Fibroblast of skin of back (primary cell): ENCODE data around the gene MYO5B. TPM values are rescaled to one million over a fixed set of nuclear protein-coding genes. Genes with fewer than 3 reads are reported as not detected.
"Not testable (repeated sequence)": the region's sequence is repeated elsewhere in the genome, so short reads cannot be mapped to it uniquely, and the experiment has no call there.

Experiments used
- DNase-seq: peaks from one replicate; pipeline ENCODE4 v3.0.0-alpha.2; 2013
- polyA plus RNA-seq, 2 experiments: library from polyadenylated mRNA; unstranded; fragments of 120-200 nt; gene quantifications; one replicate each; pipeline ENCODE4 v1.2.1, GENCODE V29; 2013; ENCODE audit not compliant: insufficient read length in 2 of 2

MYO5B gene
- 0.22 TPM for polyA plus RNA-seq (2013, experiment 1 of 2; ENCODE audit: insufficient read length)
- 0.14 TPM for polyA plus RNA-seq (2013, experiment 2 of 2; ENCODE audit: insufficient read length)

DNA sequence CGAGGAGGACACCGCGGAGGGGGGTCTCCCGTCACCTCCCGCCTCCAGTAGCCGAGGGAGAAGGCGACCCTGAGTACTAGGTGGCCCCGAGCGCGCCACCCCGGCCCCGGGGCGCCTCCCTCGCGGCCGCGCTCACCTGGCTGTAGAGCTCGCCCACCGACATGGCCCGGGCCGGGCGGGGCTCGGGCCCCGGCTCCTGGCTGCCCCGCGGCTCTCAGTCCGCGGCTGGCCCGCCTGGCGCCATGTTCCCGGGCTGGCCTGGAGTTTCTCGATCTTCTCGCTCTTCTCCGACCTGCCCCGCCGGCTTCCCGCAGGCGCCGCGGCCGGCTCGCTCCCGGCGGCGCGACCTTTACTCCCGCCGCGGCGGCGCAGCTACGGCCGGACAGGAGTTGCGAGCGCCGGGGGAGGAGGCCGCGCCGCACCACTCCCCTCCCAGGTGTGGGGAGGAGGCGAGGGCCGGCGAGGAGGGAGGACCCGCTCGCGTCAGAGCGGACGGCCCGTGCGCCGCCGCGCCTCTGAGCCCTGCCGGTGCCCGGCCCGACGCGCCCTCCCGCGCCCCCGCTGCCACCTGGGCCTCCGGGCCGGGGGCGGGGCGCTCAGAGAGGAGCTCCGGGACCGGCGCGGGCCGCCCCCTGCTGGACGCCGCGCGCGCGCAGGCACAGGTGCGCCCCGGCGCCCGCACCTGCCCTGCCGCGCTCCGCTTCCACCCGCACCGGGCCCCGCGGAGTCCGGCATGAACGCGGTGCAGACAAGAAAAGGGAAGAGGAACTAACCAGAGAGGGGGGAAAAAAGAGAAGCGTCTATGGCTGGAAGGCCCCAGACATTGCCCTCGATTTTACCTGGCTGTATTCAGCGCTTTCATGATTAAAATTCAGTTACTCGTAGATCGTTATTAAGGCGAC is at the start of gene MYO5B:
MYO5B (minus strand) TSS at position 517 of the 902 bp plus-strand sequence; CDS start at position 163, 354 bp downstream.
- no peak for DNase-seq

- DNase-seq = not testable (repeated sequence)
Observed at GRCh38 chr18:50241768-50242167, 46.8 kb upstream of the MYO5B start.

GRCh38 chr18:50240080-50240563 is 45.2 kb upstream of the MYO5B start:
- DNase-seq = no peak

- DNase-seq = no peak
Observed at GRCh38 chr18:50232419-50232818, 37.5 kb upstream of the MYO5B start.

DNA sequence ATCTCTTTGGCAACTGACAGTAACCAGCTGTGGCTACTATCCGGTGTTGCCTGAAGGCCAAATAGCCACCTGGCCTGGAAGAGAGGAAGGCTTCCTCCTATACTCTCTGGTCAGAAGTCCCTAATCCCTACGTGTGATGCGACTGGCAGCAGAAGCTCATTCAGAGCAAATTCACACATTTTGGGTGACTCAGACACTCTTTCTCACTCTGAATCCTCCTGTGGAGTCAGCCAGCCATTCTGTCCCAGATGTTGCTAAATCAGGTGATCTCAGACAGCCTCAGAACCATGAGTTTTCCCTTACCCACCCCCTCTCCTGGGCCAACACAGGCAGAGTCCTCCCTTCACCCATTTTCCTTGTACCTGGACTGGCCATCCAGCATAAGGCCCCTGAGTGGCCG is 36.7 kb upstream of the MYO5B start:
- DNase-seq = no peak

DNA sequence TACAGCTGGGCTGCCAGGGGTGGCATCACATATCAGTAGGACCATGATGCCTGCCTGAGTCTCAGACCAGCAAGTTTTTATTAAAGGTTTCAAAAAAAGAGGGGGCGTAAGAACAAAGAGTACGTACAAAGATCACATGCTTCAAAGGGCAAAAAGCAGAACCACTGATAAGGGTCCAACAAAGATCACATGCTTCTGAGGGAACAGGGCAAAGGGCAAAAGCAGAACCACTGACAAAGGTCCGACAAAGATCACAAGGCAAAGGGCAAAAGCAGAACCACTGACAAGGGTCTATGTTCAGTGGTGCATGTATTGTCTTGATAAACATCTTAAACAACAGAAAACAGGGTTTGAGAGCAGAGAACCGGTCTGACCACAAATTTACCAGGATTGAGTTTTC is 25.3 kb upstream of the MYO5B start:
- DNase-seq = not testable (repeated sequence)

GRCh38 chr18:50218432-50219197 is 23.7 kb upstream of the MYO5B start:
- DNase-seq = no peak

DNA sequence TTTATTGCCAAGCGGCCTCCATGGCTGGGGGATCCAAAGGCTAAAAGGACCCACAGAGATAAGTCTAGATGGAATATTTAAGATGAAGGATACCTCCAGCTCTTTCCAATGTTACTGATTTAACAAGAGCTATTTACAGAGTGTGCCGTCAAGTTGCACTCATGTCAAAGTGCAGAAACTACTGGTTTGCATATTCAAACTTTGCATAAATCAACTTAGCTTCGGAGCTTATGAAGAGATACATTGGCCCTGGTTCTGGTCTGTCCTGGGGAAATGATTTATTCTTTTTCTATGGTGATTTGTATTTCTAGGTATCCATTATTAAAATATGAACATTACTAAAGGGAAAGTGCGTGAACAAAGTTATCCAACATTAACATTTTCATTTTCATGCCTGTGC is 14.4 kb upstream of the MYO5B start:
- DNase-seq = no peak

DNA sequence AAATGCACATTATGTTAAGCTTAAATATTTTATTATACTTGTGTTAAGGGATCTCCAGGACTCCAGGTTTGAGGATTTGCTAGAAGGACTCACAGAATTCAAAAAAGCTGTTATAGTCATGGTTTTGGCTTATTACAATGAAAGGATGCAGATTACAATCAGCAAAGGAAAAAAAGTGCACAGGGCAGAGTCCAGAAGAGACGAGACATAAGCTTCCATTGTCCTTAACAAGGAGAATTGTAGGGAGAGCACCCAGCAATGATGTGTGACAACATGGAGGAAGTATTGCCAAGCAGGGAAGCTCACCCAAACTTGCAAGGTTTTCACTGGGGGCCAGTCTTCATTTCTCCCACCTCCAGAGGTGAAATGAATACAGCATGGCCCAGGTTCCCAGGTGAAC is 12.8 kb upstream of the MYO5B start:
- DNase-seq = no peak

DNA sequence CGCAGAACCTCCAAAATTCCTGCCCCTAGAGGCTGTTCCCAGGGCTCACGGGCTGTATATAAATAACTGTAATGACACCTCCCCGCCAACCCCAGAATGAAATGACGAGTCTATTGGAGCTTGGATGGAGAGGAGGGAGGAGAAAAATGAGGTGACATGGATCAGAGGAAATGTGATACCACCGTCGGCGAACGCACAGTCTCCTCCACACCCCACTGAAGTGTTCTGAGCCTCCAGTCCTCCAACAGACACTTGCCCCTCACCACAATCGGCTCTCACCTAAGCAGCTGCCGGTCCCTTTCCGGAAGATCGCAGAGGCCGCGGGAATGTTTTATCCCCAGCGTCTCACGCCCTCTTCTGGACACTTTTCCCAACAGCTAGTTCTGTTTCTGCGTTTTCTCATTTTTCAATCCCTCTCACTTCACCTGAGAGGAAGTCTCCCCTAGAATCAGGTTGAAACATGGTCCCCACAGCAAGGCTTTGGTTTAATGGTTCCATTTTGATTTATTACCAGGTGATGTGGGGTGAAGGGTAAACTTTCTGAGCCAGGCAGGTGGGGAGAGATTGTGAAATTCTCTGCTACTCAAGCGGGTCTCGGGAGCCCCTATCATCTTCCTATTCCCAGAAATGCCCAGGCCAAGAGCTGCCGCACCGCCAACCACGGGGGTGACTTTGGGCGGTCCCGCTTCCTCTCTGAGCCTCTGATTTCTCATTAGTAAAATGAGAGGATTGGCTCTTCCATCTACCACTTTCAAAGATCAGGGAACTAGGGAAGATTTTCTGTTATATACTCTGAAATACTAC is 9.1 kb upstream of the MYO5B start:
- DNase-seq = peak; percentile 36

- no peak for DNase-seq
Observed at GRCh38 chr18:50201476-50202018, 6.6 kb upstream of the MYO5B start.

DNA sequence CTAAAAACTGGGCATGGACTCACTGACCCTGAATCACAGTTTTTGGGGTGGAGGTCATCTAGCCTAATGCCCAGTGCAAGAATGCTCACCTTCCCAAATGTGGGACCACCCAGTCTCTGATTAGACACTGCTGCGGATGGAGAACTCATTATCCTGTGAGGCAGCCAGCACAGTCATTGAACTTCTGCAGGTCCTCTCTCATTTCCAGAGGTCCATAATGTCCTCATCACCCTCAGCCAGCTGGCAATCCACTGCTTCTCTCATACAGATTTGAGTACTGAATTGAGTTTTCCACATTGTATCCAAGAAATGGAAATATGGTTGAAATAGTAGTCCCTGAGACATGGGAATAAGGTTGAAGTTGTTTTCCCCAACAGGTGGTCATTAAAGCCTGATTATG is 5.0 kb upstream of the MYO5B start:
- no peak for DNase-seq

DNA sequence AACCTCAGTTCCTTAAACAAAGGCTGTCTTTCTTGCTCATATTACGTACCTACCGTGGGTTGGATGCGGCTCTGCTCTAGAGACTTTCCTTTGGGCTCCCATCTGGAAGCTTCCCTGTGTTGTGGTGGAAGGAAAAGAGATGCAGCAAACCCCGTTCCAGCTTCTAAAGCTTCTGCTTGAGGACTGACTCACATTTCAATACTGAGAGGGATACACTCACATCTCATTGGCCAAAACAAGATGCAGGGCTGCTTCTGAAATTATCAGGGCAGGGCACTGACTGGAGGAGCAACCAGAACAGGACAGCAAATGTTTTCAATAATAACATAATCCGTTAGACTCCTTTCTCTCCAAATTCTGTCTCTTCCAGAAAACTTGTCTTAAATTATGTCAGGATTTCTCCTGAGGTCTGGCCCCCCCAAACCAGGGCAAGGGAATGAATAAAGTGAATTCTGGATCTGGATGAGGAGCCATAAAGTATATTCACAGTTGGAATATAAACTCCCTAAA is 4.5 kb upstream of the MYO5B start:
- DNase-seq = no peak

DNA sequence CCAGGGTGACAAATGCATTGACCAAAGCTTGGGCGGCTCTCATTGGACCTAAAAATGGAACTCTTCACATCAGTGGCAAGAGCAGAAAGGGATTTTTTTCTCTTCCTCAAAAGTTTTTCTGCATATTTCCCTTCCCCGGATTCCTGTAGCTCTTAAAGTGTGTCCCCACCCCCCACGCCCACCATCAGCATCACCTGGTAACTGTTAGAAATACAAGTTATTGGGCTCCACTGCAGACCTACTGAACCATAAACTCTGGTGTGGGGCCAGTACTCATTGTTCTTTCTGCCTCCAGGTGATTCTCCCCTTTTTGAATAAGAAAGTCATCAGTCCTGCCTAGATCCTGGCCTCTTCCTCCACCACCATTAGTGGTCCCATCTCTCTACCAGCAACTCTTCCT is 1.3 kb upstream of the MYO5B start:
- no peak for DNase-seq

DNA sequence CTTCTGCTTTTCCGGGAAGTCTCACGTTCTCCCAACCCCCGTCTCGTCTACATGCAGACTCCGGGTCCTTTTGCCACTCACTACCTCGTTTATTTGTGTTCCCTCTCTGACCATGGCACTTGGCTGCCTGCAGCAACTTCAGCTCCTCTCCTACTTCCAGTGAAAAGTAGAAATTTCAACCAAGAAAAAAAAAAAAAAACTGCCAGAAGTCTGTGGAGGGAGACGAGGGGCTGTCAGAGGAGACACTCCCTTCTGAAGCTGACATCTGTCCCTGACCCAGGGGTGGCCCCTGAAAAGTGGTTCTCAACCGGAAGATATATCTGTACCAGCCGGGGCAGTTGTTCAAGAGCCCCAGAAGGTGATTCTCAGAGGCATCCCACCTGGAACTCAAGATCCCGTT is 742 bp upstream of the MYO5B start:
- DNase-seq = no peak

DNA sequence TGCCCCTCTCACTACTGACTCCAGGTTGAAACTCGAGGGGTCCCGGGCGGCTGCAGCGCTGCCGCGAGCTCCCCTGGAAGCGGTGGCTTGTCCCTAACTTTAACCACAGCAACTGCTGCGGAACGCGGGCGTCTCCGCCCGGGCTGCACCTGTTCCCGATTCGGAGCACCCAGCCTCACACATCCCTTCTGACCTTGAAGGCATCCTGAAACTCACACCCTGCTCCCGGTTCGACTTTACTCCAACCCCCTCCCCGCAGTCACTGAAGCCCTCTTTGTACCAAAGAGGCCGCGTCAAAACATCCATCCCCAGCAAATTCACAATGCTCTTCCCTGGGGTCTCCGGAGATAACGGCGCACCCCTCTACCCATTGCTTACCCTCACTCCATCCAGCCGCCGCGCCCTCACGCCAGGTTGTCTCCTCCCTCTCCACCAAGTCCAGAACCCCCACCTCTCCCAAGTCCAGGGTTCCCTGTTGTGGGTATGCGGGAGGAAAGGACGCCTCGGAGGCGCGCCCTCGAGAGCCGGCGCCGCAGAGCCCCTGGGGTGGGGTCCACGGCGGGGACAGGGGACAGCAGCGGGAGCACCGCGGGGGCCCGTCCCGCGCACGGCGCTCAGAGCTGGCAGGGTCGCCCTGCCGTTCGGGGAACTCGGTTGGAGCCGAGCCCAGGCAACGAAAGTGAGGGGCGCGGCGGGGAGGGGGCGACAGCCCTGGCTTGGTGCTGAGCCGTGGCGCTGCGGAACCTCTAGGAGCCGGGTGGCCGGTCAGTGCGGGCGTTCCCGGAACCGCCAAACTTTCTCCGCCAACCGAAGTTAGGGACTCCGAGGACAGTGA is 934 bp downstream of the MYO5B start:
- no peak for DNase-seq

DNA sequence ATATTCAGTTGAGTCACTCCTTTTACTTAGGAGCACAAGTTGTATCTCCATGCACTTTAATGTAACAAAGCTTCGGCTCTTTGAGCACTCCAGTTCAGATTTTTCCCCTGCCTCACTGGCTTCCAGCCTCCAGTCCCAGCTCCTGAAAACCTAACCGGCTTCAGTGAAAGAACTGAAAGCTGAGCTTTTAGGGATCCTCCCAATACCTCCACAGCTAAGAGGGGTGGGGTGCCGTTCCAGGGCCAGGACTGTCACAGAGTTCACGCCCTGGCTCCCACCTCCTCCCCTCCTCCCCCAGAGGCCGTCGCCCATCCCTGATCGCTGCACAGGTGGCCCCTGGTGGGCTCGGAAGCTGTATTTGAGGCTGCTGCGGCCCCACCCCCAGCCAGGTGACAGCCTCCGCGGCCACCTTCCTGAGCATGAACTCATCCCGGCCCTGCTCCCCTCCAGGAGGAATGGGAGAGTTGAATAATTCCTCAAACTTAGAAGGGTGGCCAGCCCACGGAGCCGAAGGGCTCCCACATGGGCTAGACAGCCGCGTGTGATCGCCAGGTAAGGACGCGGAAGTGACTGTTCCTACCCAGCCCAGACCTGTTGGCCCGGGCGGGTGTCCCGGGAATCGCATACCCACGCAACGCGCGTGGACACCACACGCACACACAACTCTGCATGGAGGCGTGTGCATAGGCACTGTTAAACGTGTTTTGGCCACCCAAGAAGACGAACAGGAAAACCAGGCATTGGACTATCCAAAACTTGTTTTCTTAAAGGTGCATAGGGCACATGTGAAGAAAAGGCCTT is 1.8 kb downstream of the MYO5B start:
- no peak for DNase-seq

DNA sequence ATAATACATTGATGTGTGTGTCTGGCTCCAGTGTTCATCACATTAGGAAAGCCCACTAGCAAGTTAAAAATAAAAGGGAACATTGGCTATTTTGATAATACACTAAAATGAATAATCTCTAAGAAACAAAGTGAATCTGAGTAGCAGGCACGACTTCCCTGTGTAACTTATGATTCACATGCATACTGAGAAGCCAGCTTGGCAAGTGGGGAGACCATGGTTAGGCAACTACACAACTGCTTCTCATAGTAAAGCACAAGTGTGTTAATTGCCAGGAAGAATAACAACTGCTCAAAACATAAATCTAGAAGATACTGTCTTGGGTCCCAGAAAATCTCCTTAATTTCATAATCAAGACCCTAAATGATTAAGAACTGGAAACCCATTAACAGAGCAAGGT is 4.0 kb downstream of the MYO5B start:
- no peak for DNase-seq

DNA sequence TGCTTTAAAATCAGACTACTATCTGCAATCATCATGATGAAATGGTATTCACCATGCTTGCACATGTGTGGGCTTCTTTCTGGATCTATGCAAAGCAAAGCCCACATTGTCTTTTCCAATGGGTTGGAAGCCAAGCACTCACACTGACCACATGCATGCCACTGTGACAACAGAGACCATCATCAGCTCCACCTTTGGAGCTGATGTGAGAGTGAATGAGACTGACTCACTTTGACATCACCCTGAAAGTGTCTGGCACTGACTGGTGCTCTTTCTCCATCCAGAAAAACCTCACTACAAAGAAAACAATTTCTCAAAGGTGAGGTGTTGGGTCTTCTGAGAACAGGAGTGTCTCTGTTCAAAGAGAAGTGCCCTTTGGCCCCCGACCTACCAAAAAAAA is 4.7 kb downstream of the MYO5B start:
- DNase-seq = no peak

DNA sequence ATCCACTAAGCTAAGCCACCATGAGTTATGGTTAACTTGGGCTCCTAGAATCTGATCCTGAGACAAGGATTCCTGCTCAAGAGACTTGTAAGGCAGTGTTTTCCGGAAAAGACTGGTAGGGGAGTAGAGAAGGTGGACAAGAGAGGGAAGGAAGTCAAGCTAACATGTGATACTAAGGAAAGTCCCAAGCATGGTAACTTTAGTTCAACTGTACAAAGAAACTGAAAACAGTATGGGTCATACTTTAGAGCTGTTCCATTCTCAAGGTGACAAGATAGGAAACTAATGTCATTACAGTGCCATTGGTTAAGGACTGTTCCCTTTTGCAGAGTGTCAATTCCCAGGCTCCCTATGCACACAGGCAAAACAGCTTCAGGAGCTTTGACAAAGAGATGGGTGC is 5.8 kb downstream of the MYO5B start:
- DNase-seq = no peak
